ENCODE measurements around the gene PIP5K1A.

DNA sequence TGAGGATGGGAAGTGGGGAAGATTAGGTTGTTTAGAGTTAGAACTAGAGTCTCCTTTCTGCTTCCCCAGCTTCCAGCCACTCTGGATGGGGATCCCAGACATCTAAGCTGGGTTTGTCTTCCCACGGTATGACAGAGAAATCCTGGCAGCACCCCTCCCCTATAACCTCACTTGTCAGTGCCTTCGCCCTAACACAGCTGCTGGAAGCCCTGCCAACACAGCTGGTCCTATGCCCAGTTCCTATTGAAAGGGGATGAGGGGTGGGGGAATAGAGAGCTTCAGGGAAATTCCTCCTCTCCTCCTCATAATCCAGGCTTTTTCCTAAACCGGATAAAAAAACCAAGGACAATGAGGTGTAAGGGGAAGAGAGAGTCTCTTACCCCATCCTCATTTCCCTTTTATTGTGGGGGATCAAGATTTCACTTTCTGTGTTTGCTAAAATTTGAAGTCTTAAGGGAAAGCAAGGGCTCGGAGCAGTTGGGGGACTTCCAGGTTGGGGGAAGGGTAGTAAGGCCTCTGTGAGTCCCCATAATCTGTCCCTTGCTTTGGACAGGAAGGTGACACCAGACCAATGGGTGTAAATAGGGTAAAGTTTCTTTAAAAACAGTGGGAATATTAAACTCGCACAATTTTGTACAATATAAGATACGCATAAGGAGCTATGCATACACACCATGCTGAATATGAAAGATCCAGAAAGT lies 23.2 kb upstream of the PIP5K1A start:
- TF ChIP-seq, protein P1, sequence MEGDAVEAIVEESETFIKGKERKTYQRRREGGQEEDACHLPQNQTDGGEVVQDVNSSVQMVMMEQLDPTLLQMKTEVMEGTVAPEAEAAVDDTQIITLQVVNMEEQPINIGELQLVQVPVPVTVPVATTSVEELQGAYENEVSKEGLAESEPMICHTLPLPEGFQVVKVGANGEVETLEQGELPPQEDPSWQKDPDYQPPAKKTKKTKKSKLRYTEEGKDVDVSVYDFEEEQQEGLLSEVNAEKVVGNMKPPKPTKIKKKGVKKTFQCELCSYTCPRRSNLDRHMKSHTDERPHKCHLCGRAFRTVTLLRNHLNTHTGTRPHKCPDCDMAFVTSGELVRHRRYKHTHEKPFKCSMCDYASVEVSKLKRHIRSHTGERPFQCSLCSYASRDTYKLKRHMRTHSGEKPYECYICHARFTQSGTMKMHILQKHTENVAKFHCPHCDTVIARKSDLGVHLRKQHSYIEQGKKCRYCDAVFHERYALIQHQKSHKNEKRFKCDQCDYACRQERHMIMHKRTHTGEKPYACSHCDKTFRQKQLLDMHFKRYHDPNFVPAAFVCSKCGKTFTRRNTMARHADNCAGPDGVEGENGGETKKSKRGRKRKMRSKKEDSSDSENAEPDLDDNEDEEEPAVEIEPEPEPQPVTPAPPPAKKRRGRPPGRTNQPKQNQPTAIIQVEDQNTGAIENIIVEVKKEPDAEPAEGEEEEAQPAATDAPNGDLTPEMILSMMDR (conservative IDR thresholded peaks at IDR 0.05; ENCODE audit: low read depth, low read length): no peak
- TF ChIP-seq EZH2 (IDR thresholded peaks at IDR 0.05; ENCODE audit: low read length, unreplicated experiment): no peak
- no peak for TF ChIP-seq EZH2phosphoT487 (IDR thresholded peaks at IDR 0.05; ENCODE audit: borderline replicate concordance, low read length)

Measured in PC-3 (cell line).